GM18517 (cell line): ENCODE measurements around the gene KRTAP10-5.
"Not testable (repeated sequence)": the region's sequence is repeated elsewhere in the genome, so short reads cannot be mapped to it uniquely, and the experiment has no call there.

Experiments
- ATAC-seq: cut with Tn5 transposase; IDR thresholded peaks from one replicate; pipeline ENCODE4 v1.9.1; 2021; ENCODE audit warnings: mild to moderate bottlenecking, moderate library complexity; ENCODE audit not compliant: unreplicated experiment

Gene KRTAP10-5, protein sequence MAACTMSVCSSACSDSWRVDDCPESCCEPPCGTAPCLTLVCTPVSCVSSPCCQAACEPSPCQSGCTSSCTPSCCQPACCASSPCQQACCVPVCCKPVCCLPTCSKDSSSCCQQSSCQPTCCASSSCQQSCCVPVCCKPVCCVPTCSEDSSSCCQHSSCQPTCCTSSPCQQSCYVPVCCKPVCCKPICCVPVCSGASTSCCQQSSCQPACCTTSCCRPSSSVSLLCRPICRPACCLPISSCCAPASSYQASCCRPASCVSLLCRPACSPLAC

DNA sequence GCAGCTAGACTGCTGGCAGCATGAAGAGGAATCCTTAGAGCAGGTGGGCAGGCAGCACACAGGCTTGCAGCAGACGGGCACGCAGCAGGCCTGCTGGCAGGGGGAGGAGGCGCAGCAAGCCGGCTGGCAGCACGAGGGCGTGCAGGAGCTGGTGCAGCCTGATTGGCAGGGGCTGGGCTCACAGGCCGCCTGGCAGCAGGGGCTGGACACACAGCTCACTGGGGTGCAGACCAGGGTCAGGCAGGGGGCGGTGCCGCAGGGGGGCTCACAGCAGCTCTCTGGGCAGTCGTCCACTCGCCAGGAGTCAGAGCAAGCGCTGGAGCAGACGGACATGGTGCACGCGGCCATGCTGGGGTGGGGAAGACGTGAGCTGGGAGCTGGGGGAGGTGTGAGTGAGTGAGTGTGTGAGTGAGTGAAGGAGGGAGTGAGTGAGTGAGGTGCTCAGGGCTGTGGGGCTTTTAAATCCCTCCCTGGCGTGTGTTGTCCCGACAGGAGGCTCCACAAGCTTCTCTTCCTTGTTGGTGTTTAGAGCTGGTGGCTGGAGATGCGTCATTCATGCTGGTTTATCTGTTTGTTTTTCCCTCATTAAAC is at the start of gene KRTAP10-5:
KRTAP10-5 (minus strand) TSS at position 374 of the 591 bp plus-strand sequence; CDS start at position 348, 26 bp downstream.
- ATAC-seq = not testable (repeated sequence)

DNA sequence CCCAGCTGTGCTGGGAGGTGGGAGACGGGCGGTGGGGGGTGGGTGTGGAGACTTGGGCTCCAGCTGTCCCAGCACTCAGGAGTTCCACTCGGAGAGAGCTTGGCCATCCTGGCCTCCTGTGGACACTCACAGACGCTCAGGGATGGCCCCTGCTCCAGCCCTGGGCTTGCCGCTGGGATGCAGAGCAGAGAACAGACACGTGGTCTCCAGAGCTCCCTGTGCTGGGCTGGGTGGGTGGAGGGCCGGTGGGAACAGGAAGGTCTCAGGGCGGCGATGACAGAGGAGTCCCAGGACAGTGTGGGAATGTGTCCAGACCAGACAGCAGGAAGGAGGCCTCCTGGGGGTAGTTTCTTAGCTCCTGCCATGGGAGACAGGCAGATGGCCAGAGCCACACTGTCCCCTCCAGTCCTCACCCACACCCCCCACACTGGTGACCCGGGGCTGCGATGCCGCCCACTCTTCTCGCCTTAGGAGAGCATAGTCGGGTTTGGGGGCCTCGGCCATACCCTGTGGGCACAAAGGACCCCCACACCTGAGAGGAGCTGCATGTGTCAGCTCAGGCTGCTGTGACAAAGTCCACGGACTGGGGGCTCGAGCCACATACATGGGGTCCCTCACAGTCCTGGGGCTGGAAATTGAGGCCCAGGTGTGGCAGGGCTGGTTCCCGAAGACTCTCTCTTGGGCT is 48.4 kb upstream of the KRTAP10-5 start:
- ATAC-seq = no peak

DNA sequence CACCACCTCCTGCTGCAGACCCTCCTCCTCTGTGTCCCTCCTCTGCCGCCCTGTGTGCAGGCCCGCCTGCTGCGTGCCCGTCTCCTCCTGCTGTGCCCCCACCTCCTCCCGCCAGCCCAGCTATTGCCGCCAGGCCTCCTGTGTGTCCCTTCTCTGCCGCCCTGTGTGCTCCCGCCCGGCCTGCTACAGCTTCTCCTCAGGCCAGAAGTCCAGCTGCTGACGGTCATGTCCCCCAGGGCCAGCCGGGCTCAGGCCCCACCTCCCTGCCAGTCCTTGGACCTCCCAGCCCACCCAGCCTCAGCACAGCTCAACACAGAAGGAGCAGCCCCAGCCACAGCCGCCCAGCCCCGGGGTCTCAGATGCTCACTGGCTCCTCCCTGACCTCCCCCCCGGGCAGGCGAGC is 47.4 kb upstream of the KRTAP10-5 start:
- not testable (repeated sequence) for ATAC-seq

DNA sequence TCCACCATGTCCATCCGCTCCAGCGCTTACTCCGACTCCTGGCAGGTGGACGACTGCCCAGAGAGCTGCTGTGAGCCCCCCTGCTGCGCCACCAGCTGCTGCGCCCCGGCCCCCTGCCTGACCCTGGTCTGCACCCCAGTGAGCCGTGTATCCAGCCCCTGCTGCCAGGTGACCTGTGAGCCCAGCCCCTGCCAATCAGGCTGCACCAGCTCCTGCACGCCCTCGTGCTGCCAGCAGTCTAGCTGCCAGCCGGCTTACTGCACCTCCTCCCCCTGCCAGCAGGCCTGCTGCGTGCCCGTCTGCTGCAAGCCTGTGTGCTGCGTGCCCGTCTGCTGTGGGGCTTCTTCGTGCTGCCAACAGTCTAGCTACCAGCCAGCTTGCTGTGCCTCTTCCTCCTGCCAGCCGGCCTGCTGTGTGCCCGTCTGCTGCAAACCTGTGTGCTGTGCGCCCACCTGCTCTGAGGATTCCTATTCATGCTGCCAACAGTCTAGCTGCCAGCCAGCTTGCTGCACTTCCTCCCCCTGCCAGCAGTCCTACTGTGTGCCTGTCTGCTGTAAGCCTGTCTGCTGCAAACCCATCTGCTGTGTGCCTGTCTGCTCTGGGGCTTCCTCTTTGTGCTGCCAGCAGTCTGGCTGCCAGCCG is 46.9 kb upstream of the KRTAP10-5 start:
- ATAC-seq = not testable (repeated sequence)

DNA sequence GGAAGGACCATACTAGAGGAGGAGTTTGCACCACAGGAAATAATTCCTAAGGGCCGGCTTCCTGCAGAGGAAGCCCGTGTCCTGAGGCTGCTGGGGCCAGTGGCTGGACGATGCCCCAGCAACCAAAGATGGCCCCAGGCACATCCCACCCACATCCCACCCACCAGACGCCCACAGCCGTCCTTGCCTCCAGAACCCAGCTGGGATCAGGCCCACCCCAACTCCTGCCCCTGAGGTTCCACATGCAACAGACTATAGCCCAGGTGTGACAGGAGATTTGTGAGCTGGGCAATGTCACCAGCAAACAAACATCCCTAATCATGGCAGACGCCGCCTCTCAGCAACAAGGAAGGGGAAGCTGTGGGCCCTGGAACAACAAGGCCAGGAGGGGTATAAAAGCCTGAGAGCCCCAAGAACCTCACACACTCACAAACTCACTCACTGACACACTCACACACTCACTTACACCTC is 46.3 kb upstream of the KRTAP10-5 start, which contains the start of gene KRTAP10-9:
KRTAP10-9 (plus strand) TSS at position 421 of the 471 bp plus-strand sequence. CDS start 79 bp downstream, outside the sequence.
- ATAC-seq = no peak

DNA sequence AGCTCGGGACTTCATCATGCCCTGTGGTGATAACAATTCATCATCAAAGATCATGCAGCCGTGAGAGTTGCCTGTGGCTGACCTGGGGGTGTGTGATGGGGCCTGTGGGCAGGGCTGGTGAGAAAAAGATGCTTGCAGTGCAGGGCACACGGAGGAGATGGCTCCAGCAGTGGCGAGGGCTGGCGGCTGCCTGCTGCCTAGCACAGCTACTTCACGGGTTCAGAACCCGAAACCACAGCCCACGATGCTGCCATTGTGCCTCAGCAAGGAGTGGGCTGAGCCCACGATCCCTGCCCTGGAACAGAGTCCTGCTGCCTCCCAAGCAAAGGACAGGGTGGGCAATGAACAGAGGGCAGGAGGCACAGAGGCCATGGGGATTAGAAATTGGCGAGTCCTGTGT is 45.9 kb upstream of the KRTAP10-5 start:
- no peak for ATAC-seq

DNA sequence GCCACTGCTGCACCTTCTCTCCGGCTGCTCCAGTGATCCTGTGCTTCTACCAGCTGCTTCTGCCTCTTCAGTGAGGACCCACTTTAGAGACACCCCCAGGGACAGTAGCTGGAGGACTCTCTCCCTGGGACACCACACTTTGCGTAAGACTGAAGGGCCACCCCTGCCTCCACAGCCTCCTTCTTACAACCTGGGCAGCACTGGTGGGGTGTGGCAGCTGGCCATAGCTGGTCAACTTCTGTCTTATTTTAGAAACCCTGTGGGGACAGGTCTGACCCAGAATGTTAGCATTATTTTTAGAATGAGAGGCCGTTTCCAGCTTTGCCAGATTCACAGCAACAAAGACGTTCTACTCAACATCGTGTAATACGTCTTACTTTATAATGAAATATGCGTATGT is 45.4 kb upstream of the KRTAP10-5 start:
- ATAC-seq = no peak

DNA sequence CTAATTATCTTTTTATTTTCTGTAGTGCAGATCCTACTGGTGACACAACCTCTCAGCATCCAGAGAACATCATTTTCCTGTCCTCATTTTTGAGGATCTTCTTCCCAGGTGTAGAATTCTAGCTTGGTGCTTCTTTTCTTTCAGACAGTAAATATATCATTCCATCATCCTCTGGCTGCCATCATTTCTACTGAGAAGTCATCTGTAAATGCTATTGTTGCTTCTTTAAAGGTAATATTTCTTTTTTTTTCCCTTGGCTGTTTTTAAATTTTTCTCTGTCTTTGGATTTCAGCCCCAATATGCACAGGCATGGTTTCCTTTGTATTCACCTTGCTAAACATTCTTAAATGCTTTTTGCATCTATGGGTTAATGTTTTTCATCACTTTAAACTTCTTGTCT is 43.2 kb upstream of the KRTAP10-5 start:
- ATAC-seq = no peak

DNA sequence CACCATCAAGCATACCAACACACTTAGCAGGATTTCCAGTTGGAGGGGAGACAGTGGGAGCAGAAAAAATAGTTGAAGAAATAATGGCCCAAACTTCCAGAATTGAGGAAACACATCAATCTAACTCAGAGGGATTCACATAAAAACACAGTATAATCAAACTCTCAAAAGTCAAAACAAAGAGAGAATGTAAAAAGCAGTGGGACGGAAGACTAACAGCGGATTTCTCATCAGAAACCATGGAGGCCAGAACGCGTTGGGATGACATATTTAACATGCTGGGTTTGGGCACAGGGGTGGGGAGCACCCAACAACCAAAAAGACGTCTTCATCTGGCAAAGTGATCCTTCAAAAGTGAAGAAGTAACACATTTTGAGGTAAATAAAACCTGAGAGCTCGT is 39.5 kb upstream of the KRTAP10-5 start:
- no peak for ATAC-seq

DNA sequence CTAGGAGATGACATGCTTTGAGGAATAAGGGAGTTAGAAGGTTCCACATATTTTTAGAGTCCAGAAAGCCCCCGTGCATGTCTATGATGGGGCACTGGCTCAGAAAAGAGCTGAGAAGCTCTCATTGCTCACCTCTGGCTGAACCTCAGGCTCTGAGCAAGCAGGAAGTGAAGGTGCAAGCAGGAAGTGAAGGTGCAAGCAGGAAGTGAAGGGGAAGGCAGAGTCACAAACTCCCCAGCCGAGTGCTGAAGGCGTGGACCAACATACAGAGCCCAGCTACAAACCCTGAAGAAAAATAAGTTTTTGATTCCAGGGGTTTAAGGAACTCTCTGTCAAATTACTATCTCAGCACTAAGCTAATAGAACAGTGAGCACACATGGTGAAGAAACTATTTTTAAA is 38.5 kb upstream of the KRTAP10-5 start:
- no peak for ATAC-seq

DNA sequence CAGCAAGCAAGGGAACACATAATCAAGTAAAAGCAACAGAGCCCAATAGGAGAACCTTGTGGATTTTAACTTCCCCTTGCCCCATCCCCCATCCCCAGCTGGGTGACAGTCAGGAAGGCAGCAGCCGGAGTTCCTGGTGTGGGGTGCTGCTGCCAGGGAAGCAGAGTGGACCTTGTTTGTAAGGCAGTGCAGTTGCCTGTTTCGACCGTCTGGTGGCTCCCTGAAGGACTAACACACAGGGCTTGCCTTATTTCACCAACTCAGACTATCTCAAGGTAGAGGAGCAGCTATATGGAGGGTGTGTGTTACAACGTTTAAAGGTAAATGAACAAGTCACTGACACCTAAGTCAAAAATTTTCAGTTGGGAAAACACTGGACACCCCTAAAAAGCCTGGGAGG is 38.1 kb upstream of the KRTAP10-5 start:
- no peak for ATAC-seq

DNA sequence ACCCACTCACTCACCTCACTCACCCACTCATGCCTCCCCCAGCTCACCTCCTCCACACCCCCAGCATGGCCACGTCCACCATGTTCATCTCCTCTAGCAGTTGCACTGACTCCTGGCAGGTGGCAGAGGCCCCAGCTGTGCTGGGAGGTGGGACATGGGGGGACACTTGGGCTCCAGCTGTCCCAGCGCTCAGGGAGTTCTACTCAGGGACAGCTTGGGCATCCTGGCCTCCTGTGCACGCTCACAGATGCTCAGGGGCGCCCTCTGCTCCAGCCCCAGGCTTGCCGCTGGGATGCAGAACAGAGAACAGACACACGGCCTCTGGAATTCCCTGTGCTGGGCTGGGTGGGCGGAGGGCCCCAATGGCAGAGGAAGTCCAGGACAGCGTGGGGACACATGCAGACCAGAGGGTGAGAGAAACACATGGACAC is 36.7 kb upstream of the KRTAP10-5 start:
- no peak for ATAC-seq

DNA sequence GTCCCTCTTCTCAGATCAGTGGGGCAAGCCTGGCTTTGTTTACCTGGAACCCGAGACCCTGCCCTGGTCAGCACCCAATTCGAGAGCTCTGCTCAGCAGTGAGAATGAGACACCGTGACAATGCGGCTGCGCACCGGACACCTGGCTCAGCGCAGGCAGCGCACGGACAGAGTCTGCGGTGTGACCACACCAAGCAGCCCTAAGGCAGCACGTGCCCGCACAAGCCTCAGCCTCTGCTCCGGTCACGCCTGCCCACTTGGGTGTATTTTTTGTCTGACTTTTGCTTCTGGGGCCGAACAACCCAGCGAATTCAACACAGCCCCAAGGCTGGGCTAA is 36.2 kb upstream of the KRTAP10-5 start:
- ATAC-seq = no peak

DNA sequence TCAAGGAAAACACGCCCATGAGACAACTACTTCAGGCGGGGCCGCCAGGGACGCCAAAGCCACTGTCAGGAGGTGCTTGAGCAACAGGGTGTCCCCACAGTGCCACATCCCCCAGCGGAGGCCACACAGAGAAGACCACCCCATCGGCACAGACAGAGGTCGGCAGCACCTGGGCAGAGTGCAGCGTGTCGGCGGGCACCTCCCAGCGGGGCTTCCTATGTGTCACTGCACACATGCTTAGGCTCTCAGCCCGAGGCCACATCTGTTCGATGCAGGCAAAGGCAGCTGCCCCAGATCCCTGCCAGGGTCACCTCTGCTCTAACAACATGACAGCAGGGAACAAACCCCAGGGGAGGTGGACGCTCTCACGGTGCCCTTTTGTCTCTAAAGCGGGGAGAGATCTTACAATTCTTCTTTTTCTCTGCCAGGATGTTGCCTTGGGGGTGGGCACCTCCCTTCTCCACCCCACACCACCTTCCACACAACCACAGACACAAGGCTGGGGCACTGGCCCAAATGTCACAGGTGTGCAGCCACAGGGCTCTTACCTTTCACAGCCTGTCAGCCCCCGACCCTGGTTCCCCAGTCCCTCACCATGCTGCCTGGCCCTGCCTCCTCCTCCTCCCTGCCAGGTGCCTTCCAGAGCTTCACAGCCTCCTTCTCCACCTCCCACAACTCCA is 35.6 kb upstream of the KRTAP10-5 start:
- no peak for ATAC-seq

DNA sequence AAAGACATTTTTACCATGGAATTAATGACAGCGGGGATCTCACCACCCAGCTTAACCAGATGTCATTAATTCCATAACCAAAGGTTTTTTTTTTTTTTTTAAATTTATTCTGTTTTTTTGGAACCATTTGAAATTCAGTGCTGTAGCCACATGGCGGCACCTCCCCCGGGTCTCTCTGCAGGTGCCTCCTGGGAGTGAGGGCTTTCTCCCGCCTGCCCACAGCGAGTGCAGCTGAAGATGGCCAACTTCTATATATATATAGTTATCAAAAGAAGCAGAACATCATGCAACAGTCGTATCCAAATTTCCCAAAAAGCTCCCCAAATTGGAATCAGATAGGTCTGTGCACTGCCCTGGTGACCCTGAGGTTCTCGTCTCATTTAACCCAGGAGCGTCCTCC is 35.1 kb upstream of the KRTAP10-5 start:
- no peak for ATAC-seq

DNA sequence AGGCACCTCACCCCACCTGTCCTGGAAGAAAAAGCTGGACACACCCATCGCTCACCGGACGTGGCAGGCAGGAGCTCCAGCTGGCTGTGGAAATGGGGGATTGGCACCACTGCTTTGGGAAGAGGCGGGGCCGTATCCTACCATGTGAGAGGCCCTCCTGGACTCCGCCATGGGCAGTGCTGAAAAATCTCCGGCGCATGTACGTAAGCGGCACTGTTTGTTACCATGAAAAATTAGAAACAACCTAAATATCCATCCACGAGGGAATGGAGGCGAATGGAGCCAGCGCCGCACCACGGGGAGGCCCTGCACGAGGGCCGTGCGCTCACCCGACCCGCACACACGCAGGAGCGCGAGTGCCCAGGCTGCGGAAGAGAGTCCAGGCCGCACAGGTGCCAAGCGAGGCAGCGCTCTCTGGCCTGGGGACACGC is 34.6 kb upstream of the KRTAP10-5 start:
- ATAC-seq = no peak

DNA sequence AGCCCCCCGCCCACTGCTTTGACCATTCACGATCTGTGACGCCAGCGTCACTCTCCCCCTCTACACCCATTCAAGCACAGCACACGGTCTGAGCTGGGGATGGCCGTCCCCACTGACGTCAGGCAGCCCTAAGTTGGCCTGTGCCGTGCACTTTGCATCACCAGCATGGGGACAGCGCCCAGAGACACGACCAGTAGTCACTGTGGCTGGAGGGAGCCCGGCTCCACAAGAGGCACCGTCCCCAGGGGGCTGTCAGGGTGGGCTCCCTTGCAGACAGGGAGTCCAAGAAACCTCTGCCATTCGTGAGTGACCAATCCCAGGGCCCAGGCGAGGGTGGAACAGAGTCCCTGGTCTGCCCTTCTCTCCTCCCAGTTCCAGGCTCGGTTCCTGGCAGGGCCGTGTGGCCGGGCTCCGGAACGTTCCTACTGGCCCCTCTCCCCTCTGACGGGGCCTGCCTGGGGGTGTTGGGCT is 33.8 kb upstream of the KRTAP10-5 start:
- no peak for ATAC-seq

DNA sequence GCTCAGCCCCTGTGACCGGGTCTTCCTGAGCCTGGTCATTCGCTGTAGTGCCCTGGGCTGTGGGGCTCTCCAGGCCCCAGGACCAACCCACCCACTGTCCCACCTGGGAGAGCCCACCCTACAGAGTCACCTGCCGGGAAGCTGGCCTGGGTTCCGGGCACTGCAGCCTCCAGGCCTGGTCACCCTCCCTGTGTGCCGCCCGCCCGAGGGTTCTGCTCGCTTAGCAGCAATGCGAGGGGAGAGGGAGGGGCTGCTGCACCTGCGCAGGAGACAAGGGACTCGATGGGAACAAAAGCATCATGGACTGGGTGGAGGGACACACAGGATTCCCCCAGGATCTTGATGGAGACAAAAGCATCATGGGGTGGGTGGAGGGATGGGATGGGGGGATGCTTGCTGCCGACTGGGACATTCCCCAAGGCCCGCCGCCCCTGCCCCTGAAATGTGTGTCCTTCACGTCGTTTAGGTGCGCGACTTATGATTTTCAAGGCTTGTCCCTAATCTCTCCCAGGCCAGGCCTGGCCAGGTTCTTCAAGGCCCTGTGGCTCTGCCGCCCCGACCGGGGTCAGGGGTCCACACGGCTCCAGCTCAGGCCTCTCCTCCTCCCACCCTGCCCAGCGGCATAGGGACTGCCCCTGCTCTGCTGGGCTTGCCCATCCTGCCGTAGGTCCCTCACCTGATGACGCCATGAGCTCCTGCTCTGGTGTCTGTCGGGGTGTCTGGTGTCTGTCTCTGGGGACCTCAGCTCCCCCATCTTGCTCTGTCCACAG is 33.2 kb upstream of the KRTAP10-5 start:
- no peak for ATAC-seq

DNA sequence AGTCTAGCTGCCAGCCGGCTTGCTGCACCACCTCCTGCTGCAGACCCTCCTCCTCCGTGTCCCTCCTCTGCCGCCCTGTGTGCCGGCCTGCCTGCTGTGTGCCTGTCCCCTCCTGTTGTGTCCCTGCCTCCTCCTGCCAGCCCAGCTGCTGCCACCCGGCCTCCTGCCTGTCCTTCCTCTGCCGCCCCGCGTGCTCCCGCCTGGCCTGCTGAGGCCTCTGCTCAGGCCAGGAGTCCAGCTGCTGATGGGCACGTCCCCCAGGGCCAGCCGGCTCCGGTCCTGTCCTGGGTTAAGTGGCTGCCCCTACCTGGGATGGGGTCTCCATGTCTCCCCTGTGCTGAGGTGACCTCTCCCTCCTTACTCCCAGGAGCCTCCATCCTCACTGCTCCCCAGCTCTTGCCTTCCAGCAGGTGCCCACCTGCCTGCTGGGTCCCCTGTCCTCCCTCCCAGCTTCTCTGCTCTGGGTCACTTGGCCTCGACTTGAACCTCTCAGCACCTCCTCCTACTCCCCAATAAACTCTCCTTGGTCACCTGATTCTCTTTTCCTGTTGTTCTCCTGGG is 32.3 kb upstream of the KRTAP10-5 start:
- no peak for ATAC-seq

DNA sequence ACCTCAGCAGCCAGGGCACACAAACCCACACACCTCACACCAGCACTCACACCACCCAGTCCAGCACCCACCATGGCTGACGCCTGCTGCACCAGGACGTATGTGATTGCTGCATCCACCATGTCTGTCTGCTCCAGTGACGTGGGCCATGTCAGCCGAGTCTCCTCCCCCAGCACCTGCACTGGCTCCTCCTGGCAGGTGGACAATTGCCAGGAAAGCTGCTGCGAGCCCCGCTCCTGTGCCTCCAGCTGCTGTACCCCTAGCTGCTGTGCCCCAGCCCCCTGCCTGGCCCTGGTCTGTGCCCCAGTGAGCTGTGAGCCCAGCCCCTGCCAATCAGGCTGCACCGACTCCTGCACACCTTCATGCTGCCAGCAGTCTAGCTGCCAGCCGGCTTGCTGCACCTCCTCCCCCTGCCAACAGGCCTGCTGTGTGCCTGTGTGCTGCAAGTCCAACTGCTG is 31.7 kb upstream of the KRTAP10-5 start, which contains the start of gene KRTAP10-8:
KRTAP10-8 (plus strand) TSS at position 51 of the 458 bp plus-strand sequence; CDS start at position 73, 22 bp downstream.
- ATAC-seq = no peak
